Endodermal cell (in vitro differentiated cells): ENCODE data around the gene GPR39. TPM values are rescaled to one million over a fixed set of nuclear protein-coding genes. Genes with fewer than 3 reads are reported as not detected.

Experiments used
- DNase-seq: peaks from one replicate; pipeline ENCODE4 v3.0.0-alpha.2; 2017
- H3K27ac ChIP-seq: 2 replicates; pipeline ENCODE4 v1.5.1; 2013; ENCODE audit warnings: mild to moderate bottlenecking, low read depth, low read length, moderate library complexity
- H3K27me3 ChIP-seq: 2 replicates; pipeline ENCODE4 v1.6.1; 2013; ENCODE audit warnings: mild to moderate bottlenecking, low read length, moderate library complexity; ENCODE audit not compliant: insufficient read depth, control insufficient read depth, poor library complexity, severe bottlenecking
- H3K36me3 ChIP-seq: 2 replicates; pipeline ENCODE4 v1.7.0; 2013; ENCODE audit warnings: mild to moderate bottlenecking, low read length, moderate library complexity; ENCODE audit not compliant: control insufficient read depth, insufficient read depth
- H3K4me1 ChIP-seq: one replicate; pipeline ENCODE4 v1.7.0; 2013; ENCODE audit warnings: low read length; ENCODE audit not compliant: control insufficient read depth, insufficient read depth
- H3K4me3 ChIP-seq: 2 replicates; pipeline ENCODE4 v1.5.1; 2013; ENCODE audit warnings: mild to moderate bottlenecking, low read length, moderate library complexity
- H3K9ac ChIP-seq: 2 replicates; pipeline ENCODE4 v1.6.1; 2013; ENCODE audit warnings: mild to moderate bottlenecking, low read length, moderate library complexity; ENCODE audit not compliant: poor library complexity, severe bottlenecking; ENCODE audit errors: extremely low read depth
- H3K9me3 ChIP-seq: 2 replicates; pipeline ENCODE4 v1.6.1; 2013; ENCODE audit warnings: mild to moderate bottlenecking, low read length, moderate library complexity; ENCODE audit not compliant: control insufficient read depth
- H3K27ac Mint-ChIP-seq: 2 replicates; pipeline ENCODE4 v1.8.0; 2020; ENCODE audit warnings: mixed read lengths
- H3K27me3 Mint-ChIP-seq: 2 replicates; pipeline ENCODE4 v1.8.0; 2021; ENCODE audit warnings: mild to moderate bottlenecking, mixed read lengths; ENCODE audit not compliant: insufficient read depth
- H3K36me3 Mint-ChIP-seq: 2 replicates; pipeline ENCODE4 v1.8.0; 2020; ENCODE audit warnings: low read depth, mixed read lengths
- H3K4me1 Mint-ChIP-seq: 2 replicates; pipeline ENCODE4 v1.8.0; 2020; ENCODE audit warnings: mixed read lengths
- H3K4me3 Mint-ChIP-seq: 2 replicates; pipeline ENCODE4 v1.8.0; 2020; ENCODE audit warnings: mild to moderate bottlenecking, moderate library complexity, mixed read lengths
- H3K9me3 Mint-ChIP-seq: 2 replicates; pipeline ENCODE4 v1.8.0; 2020; ENCODE audit warnings: mild to moderate bottlenecking, mixed read lengths
- WGBS, 2 experiments: methylation state at CpG; one replicate each; pipeline versions ENCODE4 v1.1.5 to v1.1.7; 2013; ENCODE audit warnings: missing lambda C conversion rate in 2 of 2, mixed read lengths in 1 of 2; ENCODE audit not compliant: insufficient coverage in 1 of 2, insufficient read length in 1 of 2; 5-methylcytosine and 5-hydroxymethylcytosine counted together
- total RNA-seq, 2 donors: library from RNA; stranded (reverse); fragmentation: NEBNext Ultra II Directional in 1 of 2; extraction: Animal tissue kit (Norgen Biotek cat#: 25700) in 1 of 2; gene quantifications; 2 replicates in 1 of 2; 3 replicates in 1 of 2; pipeline ENCODE4 v1.2.1, GENCODE V29; 2021
- TF ChIP-seq, protein P1 (sequence below): fragments of 200-600 bp; sonication (generic); conservative IDR thresholded peaks from 2 replicates; pipeline ENCODE4 v1.5.0; 2021; ENCODE audit warnings: antibody characterized with exemption, mild to moderate bottlenecking

GPR39 gene
- total RNA-seq, 2 donors from 2014 or later = 9.4 to 14.6 TPM

DNA sequence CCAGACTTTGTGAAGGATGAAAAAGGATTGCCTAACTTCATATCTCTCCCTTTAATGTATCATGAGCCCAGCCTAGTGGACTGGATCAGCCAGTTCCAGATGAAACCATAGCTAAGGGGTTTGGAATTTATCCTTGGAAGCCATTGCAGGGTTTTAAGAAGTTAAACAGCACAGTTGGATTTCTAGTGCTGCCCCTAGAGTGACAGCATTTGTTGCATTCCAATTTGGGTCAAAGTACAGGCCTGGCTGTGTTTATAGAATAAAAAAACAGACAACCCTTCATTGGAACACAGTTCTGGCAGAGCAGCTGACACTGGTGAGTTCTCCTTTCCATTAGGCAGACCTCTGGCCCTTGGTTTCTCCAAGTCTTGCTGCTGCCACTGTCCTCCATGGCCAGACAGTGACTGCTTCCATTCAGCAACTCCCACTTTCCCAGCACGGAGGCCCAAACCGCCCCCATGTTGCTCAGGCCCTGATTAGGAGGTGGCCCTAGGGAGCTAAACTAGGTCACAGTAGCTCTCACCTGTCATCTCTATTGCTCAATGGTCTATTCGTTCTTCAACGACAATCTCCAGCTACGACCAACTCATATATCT, 8.0 kb downstream of the GPR39 start:
- no peak overlapping the region for H3K4me3 Mint-ChIP-seq
- no peak overlapping the region for H3K27ac ChIP-seq
- no peaks in the 10 kb centered on the region for H3K9me3 ChIP-seq
- H3K9ac ChIP-seq = no peak overlapping the region
- no peaks in the 10 kb centered on the region for H3K36me3 Mint-ChIP-seq
- H3K27ac Mint-ChIP-seq = no peak overlapping the region
- no peaks in the 10 kb centered on the region for H3K27me3 Mint-ChIP-seq
- peaks cover 11% of the 10 kb centered on the region for H3K36me3 ChIP-seq
- peak; percentile 32 for DNase-seq
- H3K9me3 Mint-ChIP-seq = no peaks in the 10 kb centered on the region
- H3K4me1 ChIP-seq = peaks cover 8% of the 10 kb centered on the region
- TF ChIP-seq, protein P1, sequence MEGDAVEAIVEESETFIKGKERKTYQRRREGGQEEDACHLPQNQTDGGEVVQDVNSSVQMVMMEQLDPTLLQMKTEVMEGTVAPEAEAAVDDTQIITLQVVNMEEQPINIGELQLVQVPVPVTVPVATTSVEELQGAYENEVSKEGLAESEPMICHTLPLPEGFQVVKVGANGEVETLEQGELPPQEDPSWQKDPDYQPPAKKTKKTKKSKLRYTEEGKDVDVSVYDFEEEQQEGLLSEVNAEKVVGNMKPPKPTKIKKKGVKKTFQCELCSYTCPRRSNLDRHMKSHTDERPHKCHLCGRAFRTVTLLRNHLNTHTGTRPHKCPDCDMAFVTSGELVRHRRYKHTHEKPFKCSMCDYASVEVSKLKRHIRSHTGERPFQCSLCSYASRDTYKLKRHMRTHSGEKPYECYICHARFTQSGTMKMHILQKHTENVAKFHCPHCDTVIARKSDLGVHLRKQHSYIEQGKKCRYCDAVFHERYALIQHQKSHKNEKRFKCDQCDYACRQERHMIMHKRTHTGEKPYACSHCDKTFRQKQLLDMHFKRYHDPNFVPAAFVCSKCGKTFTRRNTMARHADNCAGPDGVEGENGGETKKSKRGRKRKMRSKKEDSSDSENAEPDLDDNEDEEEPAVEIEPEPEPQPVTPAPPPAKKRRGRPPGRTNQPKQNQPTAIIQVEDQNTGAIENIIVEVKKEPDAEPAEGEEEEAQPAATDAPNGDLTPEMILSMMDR = no peak
- H3K4me1 Mint-ChIP-seq = peaks cover 24% of the 10 kb centered on the region
- H3K27me3 ChIP-seq = no peaks in the 10 kb centered on the region
- 93 to 97% methylated on average over 4 to 5 of the region's 5 CpGs for WGBS, 2 experiments
- no peak overlapping the region for H3K4me3 ChIP-seq

DNA sequence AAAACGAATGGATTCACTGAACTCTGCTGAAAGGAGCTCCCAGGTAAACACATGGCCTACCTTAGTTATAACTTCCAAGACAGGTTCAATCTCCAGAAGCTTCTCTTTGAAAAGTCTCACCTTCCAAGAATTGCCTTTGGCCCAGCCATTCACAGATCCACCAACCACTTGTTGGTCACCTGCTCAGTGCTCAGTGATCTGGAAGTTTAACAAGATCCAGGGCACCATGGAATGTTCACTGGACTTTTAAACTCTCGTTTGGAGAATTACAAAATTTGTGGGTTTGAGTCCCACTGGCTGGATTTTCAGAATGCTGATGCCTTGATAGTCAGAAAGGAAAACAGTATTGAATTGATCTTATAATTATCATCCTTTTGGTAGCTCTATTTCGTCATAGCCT, 9.4 kb downstream of the GPR39 start:
- no peaks in the 10 kb centered on the region for H3K27me3 Mint-ChIP-seq
- H3K4me1 Mint-ChIP-seq = peaks cover 12% of the 10 kb centered on the region
- no peaks in the 10 kb centered on the region for H3K9me3 ChIP-seq
- no peak overlapping the region for H3K27ac ChIP-seq
- H3K27me3 ChIP-seq = no peaks in the 10 kb centered on the region
- TF ChIP-seq, protein P1 = no peak
- no peak overlapping the region for H3K4me3 ChIP-seq
- no peak overlapping the region for H3K27ac Mint-ChIP-seq
- DNase-seq = no peak
- H3K4me3 Mint-ChIP-seq = no peak overlapping the region
- H3K36me3 ChIP-seq = peaks cover 11% of the 10 kb centered on the region
- peaks cover 8% of the 10 kb centered on the region for H3K4me1 ChIP-seq
- no peak overlapping the region for H3K9ac ChIP-seq
- WGBS, 2 experiments = 82 to 100% methylated on average over 2 to 3 of the region's 3 CpGs
- H3K36me3 Mint-ChIP-seq = no peaks in the 10 kb centered on the region
- no peaks in the 10 kb centered on the region for H3K9me3 Mint-ChIP-seq

DNA sequence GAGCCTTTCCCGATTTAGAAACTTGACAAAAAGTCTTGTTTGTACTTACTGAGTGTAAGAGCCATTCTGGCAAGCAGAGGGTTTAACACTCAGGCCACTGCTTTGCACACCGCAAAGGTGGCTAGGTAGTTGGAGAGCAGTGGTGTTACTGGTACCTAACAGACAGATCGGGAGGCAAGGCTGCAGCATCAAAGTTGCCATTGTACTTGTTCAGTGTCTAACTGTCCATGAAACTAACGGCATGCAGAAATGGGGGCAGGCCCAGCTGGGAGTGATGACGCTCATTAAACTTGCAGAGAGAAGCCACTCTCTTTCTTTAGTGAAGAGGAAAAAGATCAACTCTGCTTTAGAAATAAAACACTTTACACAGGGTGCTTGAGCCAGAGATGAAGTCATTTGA, 10.1 kb downstream of the GPR39 start:
- Histone ChIP-seq H3K9me3 (peaks cover 4% of the 10 kb centered on the region), H3K27ac (no peak overlapping the region), H3K4me1 (peaks cover 6% of the 10 kb centered on the region), H3K27me3 (no peaks in the 10 kb centered on the region), H3K36me3 (peaks cover 11% of the 10 kb centered on the region), H3K9ac (no peak overlapping the region), H3K4me3 (no peak overlapping the region)
- H3K36me3 Mint-ChIP-seq = peaks cover 4% of the 10 kb centered on the region
- H3K4me1 Mint-ChIP-seq = peaks cover 8% of the 10 kb centered on the region
- H3K9me3 Mint-ChIP-seq = no peaks in the 10 kb centered on the region
- 94 to 100% methylated on average over 3 to 5 of the region's 5 CpGs for WGBS, 2 experiments
- TF ChIP-seq, protein P1 = no peak
- H3K4me3 Mint-ChIP-seq = no peak overlapping the region
- H3K27me3 Mint-ChIP-seq = no peaks in the 10 kb centered on the region
- DNase-seq = peak; percentile 9
- H3K27ac Mint-ChIP-seq = no peak overlapping the region
